ENCODE measurements around the gene SAG. TPM values are rescaled to one million over a fixed set of nuclear protein-coding genes. Genes with fewer than 3 reads are reported as not detected.

SAG gene
- total and polyA plus RNA-seq, 2 donors (not counting 3 experiments of a cell fraction or from before 2014, with no cell fraction given): not detected

GRCh38 chr2:233275223-233275622, 32.4 kb upstream of the SAG start:
- dilution Hi-C loops (cut with MboI; ENCODE audit: extremely low pct_ligation_motif_present, low sequenced_read_pairs) (no loop called here), intact Hi-C loops (cut with micrococcal nuclease) (no loop called here)
- Histone ChIP-seq H3K27me3 (ENCODE audit: control insufficient read depth in 2 of 2, insufficient read depth in 2 of 2, low read length in 2 of 2) (no peaks in the 10 kb centered on the region), H4K20me1 (replicated peaks; ENCODE audit: control insufficient read depth, extremely low read depth, insufficient read depth, low read length) (no peaks in the 10 kb centered on the region), H3K36me3 (ENCODE audit: control insufficient read depth in 2 of 2, extremely low read depth in 1 of 2, insufficient read depth in 2 of 2, low read length in 2 of 2) (peaks cover 44 to 53% of the 10 kb centered on the region in 2 experiments), H3K9me3 (replicated peaks; ENCODE audit: control insufficient read depth, insufficient read depth, low read length) (no peaks in the 10 kb centered on the region), H3K9ac (replicated peaks; ENCODE audit: extremely low read depth, insufficient read depth, low read length) (no peak overlapping the region), H3K79me2 (ENCODE audit: control insufficient read depth, insufficient read depth, low read length) (peaks cover 3% of the 10 kb centered on the region), H3K4me2 (ENCODE audit: insufficient read depth, low read length) (no peak overlapping the region), H3K4me1 (ENCODE audit: control insufficient read depth, extremely low read depth, insufficient read depth, low read length) (peaks cover 5% of the 10 kb centered on the region), H2AFZ (ENCODE audit: low read depth, low read length) (no peak overlapping the region), H3K4me3 (replicated peaks in 1 of 3; ENCODE audit: insufficient read depth in 1 of 3, low read depth in 1 of 3, low read length in 3 of 3) (no peak overlapping the region), H3K27ac (ENCODE audit: insufficient read depth, low read depth, low read length) (no peak overlapping the region), H3K9me1 (replicated peaks; ENCODE audit: control insufficient read depth, extremely low read depth, insufficient read depth, low read length) (no peaks in the 10 kb centered on the region)
- TF ChIP-seq MYC (IDR thresholded peaks at IDR 0.05; ENCODE audit: low read depth, low read length): no peak
- TF ChIP-seq MAX (IDR thresholded peaks at IDR 0.05; ENCODE audit: insufficient read depth, insufficient read length): no peak
- FAIRE-seq (no peak), DNase-seq (ENCODE audit: low read depth, low spot score) (no peak)
- ChIA-PET POLR2A (no interaction called here), CTCF (no interaction called here)
- no TSS peak for BruUV-seq (replicated peaks)

- dilution Hi-C loops (cut with MboI; ENCODE audit: extremely low pct_ligation_motif_present, low sequenced_read_pairs): no loop called here
- POLR2A ChIA-PET: no interaction called here
- Histone ChIP-seq H3K27me3 (ENCODE audit: control insufficient read depth in 2 of 2, insufficient read depth in 2 of 2, low read length in 2 of 2) (no peaks in the 10 kb centered on the region), H3K27ac (ENCODE audit: insufficient read depth, low read depth, low read length) (no peak overlapping the region), H3K9ac (replicated peaks; ENCODE audit: extremely low read depth, insufficient read depth, low read length) (no peak overlapping the region), H3K4me2 (ENCODE audit: insufficient read depth, low read length) (no peak overlapping the region), H2AFZ (ENCODE audit: low read depth, low read length) (no peak overlapping the region), H3K4me3 (replicated peaks in 1 of 3; ENCODE audit: insufficient read depth in 1 of 3, low read depth in 1 of 3, low read length in 3 of 3) (no peak overlapping the region), H3K9me3 (replicated peaks; ENCODE audit: control insufficient read depth, insufficient read depth, low read length) (no peaks in the 10 kb centered on the region), H3K4me1 (ENCODE audit: control insufficient read depth, extremely low read depth, insufficient read depth, low read length) (no peaks in the 10 kb centered on the region), H4K20me1 (replicated peaks; ENCODE audit: control insufficient read depth, extremely low read depth, insufficient read depth, low read length) (no peaks in the 10 kb centered on the region), H3K36me3 (ENCODE audit: control insufficient read depth in 2 of 2, extremely low read depth in 1 of 2, insufficient read depth in 2 of 2, low read length in 2 of 2) (peaks cover 43 to 45% of the 10 kb centered on the region in 2 experiments), H3K79me2 (ENCODE audit: control insufficient read depth, insufficient read depth, low read length) (no peaks in the 10 kb centered on the region), H3K9me1 (replicated peaks; ENCODE audit: control insufficient read depth, extremely low read depth, insufficient read depth, low read length) (no peaks in the 10 kb centered on the region)
- CTCF ChIA-PET: interaction anchor here (1.5 kb wide), 1 partner anchor 10 kb away, joined by 3 read pairs; no protein-coding TSS in a partner anchor
- FAIRE-seq (no peak), DNase-seq (ENCODE audit: low read depth, low spot score) (no peak)
- intact Hi-C loops (cut with micrococcal nuclease): no loop called here
- TF ChIP-seq JUN (IDR thresholded peaks at IDR 0.05; ENCODE audit: borderline replicate concordance, insufficient read depth, insufficient read length, low read depth): no peak
- no peak for TF ChIP-seq FOS (IDR thresholded peaks at IDR 0.05; ENCODE audit: borderline replicate concordance, insufficient read depth, low read length)
- no peak for TF ChIP-seq CTCF (IDR thresholded peaks at IDR 0.05; ENCODE audit: extremely low read depth in 1 of 2, insufficient read depth in 1 of 2, low read depth in 1 of 2, low read length in 2 of 2)
- TF ChIP-seq POLR2A (IDR thresholded peaks at IDR 0.05; ENCODE audit: low read depth, low read length): no peak
- TF ChIP-seq MYC (IDR thresholded peaks at IDR 0.05; ENCODE audit: low read depth, low read length): no peak
- no peak for TF ChIP-seq POLR2AphosphoS5 (IDR thresholded peaks at IDR 0.05; ENCODE audit: insufficient read depth, low read depth, low read length)
- no TSS peak for BruUV-seq (replicated peaks)
Observed at GRCh38 chr2:233278921-233279320, 28.7 kb upstream of the SAG start.
